RWPE2 (cell line): Measurements from ENCODE around the gene CNTN6.

ENCODE experiments used
- ATAC-seq: fragments of 200-7000 bp; cut with Tn5 transposase; 3 replicates; pipeline ENCODE4 v1.9.1; 2021; ENCODE audit warnings: low read depth
- DNase-seq: peaks from one replicate; pipeline ENCODE4 v3.0.0-alpha.2; 2020; ENCODE audit warnings: low spot score
- H3K27ac ChIP-seq: fragments of 450-650 bp; 2 replicates; pipeline ENCODE4 v1.5.1; 2017; ENCODE audit warnings: mild to moderate bottlenecking; ENCODE audit not compliant: poor library complexity, severe bottlenecking
- H3K27me3 ChIP-seq: fragments of 250-450 bp; sonication (Bioruptor Pico); 2 replicates; pipeline ENCODE4 v1.5.1; 2021; ENCODE audit warnings: mild to moderate bottlenecking, moderate library complexity; ENCODE audit not compliant: insufficient read depth, poor library complexity, severe bottlenecking
- H3K36me3 ChIP-seq: fragments of 250-450 bp; sonication (Bioruptor Pico); 2 replicates; pipeline ENCODE4 v1.5.1; 2020; ENCODE audit warnings: low read depth, mild to moderate bottlenecking, moderate library complexity
- H3K4me1 ChIP-seq: fragments of 250-450 bp; sonication (Bioruptor Pico); 2 replicates; pipeline ENCODE4 v1.5.1; 2021; ENCODE audit warnings: mild to moderate bottlenecking, moderate library complexity; ENCODE audit not compliant: insufficient read depth, poor library complexity, severe bottlenecking
- H3K4me3 ChIP-seq: fragments of 250-450 bp; sonication (Bioruptor Pico); 2 replicates; pipeline ENCODE4 v1.5.1; 2021; ENCODE audit warnings: mild to moderate bottlenecking, moderate library complexity; ENCODE audit not compliant: severe bottlenecking
- H3K9me3 ChIP-seq: fragments of 250-450 bp; sonication (Bioruptor Pico); 2 replicates; pipeline ENCODE4 v1.5.1; 2021; ENCODE audit warnings: mild to moderate bottlenecking, moderate library complexity; ENCODE audit not compliant: severe bottlenecking
- TF ChIP-seq, protein P1 (sequence below): fragments of 450-650 bp; IDR thresholded peaks from one replicate; pipeline ENCODE4 v1.5.1; 2017; ENCODE audit warnings: mild to moderate bottlenecking, moderate library complexity; ENCODE audit not compliant: poor library complexity, severe bottlenecking

CNTN6 gene

DNA sequence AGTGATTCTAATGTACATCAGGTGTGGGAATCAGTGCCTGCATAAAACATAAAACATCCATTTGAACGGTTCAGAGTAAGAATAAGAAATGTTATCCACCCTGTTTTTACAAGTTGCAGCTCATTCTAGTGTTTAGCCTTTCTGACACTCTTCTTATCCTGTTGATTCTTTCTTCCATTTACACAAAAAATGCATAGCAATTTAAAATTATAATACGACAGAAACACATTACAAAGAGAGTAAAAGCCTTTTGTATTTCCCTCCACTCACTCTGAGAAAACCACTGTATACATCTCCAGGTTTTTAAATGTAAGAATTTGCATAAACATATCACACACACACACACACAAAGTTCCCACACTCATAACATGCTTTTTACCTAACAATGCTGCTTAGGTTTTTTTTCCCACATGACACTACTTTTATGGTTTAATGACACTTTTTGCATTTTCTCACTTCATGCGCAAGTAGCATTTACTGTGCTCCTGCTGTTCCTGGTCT lies 199.8 kb downstream of the CNTN6 start:
- no peaks in the 10 kb centered on the region for H3K36me3 ChIP-seq
- no peak overlapping the region for H3K4me3 ChIP-seq
- no peak for ATAC-seq
- no peak for DNase-seq
- TF ChIP-seq, protein P1, sequence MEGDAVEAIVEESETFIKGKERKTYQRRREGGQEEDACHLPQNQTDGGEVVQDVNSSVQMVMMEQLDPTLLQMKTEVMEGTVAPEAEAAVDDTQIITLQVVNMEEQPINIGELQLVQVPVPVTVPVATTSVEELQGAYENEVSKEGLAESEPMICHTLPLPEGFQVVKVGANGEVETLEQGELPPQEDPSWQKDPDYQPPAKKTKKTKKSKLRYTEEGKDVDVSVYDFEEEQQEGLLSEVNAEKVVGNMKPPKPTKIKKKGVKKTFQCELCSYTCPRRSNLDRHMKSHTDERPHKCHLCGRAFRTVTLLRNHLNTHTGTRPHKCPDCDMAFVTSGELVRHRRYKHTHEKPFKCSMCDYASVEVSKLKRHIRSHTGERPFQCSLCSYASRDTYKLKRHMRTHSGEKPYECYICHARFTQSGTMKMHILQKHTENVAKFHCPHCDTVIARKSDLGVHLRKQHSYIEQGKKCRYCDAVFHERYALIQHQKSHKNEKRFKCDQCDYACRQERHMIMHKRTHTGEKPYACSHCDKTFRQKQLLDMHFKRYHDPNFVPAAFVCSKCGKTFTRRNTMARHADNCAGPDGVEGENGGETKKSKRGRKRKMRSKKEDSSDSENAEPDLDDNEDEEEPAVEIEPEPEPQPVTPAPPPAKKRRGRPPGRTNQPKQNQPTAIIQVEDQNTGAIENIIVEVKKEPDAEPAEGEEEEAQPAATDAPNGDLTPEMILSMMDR: no peak
- no peaks in the 10 kb centered on the region for H3K4me1 ChIP-seq
- no peak overlapping the region for H3K27ac ChIP-seq
- no peaks in the 10 kb centered on the region for H3K27me3 ChIP-seq
- H3K9me3 ChIP-seq: peaks cover 2% of the 10 kb centered on the region

DNA sequence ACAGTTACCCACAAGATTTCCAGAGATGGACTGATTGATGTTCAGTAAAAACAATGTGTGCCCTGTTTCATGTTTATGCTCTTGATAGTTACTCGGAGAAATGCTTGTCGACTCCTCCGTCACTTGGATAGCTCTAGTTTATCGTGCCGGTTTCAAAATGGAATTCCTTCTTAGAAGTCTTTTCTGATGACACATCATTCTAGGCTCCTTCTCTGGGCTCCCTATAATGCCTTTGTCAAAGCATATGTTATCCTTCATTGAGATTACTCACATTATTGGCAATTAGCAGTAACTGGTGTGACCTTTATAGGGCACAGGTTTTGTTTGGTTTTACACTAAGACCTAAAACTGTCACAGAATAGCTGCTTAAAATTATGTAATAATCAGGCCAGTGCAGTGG lies 201.8 kb downstream of the CNTN6 start:
- Histone ChIP-seq H3K27ac (no peak overlapping the region), H3K27me3 (no peaks in the 10 kb centered on the region), H3K9me3 (peaks cover 2% of the 10 kb centered on the region), H3K4me3 (no peak overlapping the region), H3K4me1 (no peaks in the 10 kb centered on the region), H3K36me3 (no peaks in the 10 kb centered on the region)
- no peak for ATAC-seq
- no peak for DNase-seq
- TF ChIP-seq, protein P1: no peak

DNA sequence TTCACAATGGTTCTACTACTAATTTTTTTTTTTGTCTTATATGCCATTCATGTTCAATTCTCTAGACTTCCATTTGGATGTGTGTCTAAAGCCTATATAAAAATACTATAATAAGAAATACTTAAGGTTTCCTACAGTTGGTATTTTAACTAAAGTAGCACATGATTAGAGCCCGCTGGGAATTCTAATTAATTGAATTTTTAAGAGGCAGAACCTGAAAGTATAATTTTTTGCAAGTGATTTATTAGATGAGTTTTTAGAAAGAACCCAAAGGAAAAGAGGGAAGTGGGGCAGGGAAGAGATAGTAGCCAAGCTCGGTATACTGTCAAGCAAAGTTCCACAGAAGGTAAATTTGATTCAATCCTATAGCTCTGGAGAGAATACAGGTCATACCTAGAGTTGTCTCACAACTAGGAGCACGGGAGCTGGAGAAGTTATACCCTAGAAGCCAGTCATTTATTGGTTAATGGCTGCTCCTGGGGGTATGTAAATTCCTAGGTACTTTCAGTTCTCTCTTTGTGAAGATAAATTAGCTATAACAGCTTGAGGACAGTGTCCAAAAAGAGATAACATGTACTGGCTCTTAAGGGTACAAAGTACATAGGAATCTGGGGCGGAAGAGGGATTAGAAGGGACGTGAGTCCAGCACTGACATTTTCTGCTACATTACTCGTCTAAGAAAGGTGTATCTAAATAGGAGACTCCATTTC lies 225.6 kb downstream of the CNTN6 start:
- ATAC-seq: no peak
- no peaks in the 10 kb centered on the region for H3K9me3 ChIP-seq
- peaks cover 2% of the 10 kb centered on the region for H3K27me3 ChIP-seq
- no peak overlapping the region for H3K27ac ChIP-seq
- H3K36me3 ChIP-seq: no peaks in the 10 kb centered on the region
- H3K4me1 ChIP-seq: no peaks in the 10 kb centered on the region
- TF ChIP-seq, protein P1: no peak
- H3K4me3 ChIP-seq: no peak overlapping the region
- no peak for DNase-seq

DNA sequence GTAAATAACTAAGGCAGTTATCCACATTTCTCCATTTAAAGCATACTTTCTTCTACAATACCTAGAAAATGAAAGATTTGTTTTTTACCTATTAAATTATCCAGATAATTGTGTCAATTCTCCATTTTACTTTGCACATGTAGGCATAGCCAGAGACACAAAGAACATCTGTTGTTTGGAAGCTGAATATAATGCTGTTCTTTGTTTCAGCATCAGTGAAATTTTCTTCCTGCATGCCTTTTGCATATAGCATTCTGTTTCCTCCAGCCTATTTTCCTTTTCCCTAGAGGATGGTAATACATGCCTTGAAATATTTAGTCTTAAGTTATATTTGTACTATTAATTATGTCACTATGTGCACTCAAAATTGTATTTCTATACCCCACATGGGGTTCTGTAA lies 233.7 kb downstream of the CNTN6 start:
- H3K36me3 ChIP-seq: no peaks in the 10 kb centered on the region
- DNase-seq (no peak), ATAC-seq (no peak)
- no peak overlapping the region for H3K4me3 ChIP-seq
- no peak overlapping the region for H3K27ac ChIP-seq
- TF ChIP-seq, protein P1: no peak
- peaks cover 3% of the 10 kb centered on the region for H3K27me3 ChIP-seq
- H3K9me3 ChIP-seq: no peaks in the 10 kb centered on the region
- H3K4me1 ChIP-seq: no peaks in the 10 kb centered on the region

DNA sequence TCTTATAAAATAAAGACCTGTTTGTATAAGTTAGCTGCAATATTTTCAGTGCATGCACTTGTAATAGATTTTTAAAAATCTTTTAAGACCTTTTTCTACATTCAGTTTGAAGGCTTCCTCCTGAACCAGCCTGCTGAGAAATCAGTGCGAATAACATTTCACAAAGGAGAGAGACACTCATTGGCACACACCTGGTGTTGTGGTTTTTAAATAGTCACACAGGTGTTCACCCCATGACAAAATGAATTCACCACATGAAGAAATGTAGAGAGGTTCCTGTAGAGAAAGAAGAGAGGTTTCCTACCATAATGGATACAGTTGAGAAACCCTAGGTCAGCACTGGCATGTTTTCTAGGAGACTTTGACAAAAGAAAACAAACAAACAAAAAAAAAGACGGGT lies 237.3 kb downstream of the CNTN6 start:
- no peak for DNase-seq
- no peak for ATAC-seq
- H3K36me3 ChIP-seq: no peaks in the 10 kb centered on the region

More for the DNA sequence above, 237.3 kb downstream of the CNTN6 start:
- Histone ChIP-seq H3K27me3 (no peaks in the 10 kb centered on the region), H3K27ac (no peak overlapping the region), H3K9me3 (no peaks in the 10 kb centered on the region), H3K4me3 (no peak overlapping the region), H3K4me1 (no peaks in the 10 kb centered on the region)
- TF ChIP-seq, protein P1: no peak
